ENCODE results near the gene TRAM2. TPM values are rescaled to one million over a fixed set of nuclear protein-coding genes. Genes with fewer than 3 reads are reported as not detected.

Gene TRAM2
- total RNA-seq, 1 experiment from 2014 or later = 21.2 TPM

- Histone ChIP-seq H3K18ac (ENCODE audit: insufficient read length, low read depth, low read length) (no peak overlapping the region), H3K23me2 (ENCODE audit: insufficient read length, low read depth, low read length, poor library complexity, severe bottlenecking) (no peaks in the 10 kb centered on the region), H3K14ac (ENCODE audit: insufficient read depth, low read length) (no peak overlapping the region), H3K79me2 (ENCODE audit: insufficient read depth, low read length) (no peaks in the 10 kb centered on the region), H2BK120ac (ENCODE audit: low read depth, low read length, poor library complexity, severe bottlenecking) (no peak overlapping the region), H2BK15ac (ENCODE audit: low read depth, low read length) (no peak overlapping the region), H2AK5ac (ENCODE audit: insufficient read length, low read length) (no peak overlapping the region), H3K27ac (ENCODE audit: insufficient read length, low read depth, low read length) (no peak overlapping the region), H2BK20ac (ENCODE audit: low read depth, low read length, poor library complexity, severe bottlenecking) (no peak overlapping the region), H3K4me2 (ENCODE audit: insufficient read depth, insufficient read length, low read length) (no peak overlapping the region), H3K4me1 (ENCODE audit: insufficient read depth, low read length) (peaks cover 9% of the 10 kb centered on the region; the same call in 1 of the 2 replicates), H3K56ac (ENCODE audit: insufficient read length, low read depth, low read length) (no peak overlapping the region), H4K20me1 (ENCODE audit: control insufficient read depth, insufficient read depth, insufficient read length) (no peaks in the 10 kb centered on the region), H3K79me1 (ENCODE audit: insufficient read depth, low read depth, low read length, poor library complexity, severe bottlenecking) (no peaks in the 10 kb centered on the region), H3K23ac (ENCODE audit: insufficient read length, low read depth, low read length) (no peak overlapping the region), H2BK12ac (ENCODE audit: insufficient read length, low read depth, low read length) (no peak overlapping the region), H3K9me3 (ENCODE audit: control insufficient read depth, low read depth, low read length) (no peaks in the 10 kb centered on the region), H2AFZ (ENCODE audit: low read length) (no peak overlapping the region), H3K4ac (ENCODE audit: low read depth, low read length) (no peak overlapping the region), H2BK5ac (ENCODE audit: insufficient read length, low read length) (no peak overlapping the region), H4K91ac (ENCODE audit: insufficient read length, low read depth, low read length) (no peak overlapping the region), H4K8ac (replicated peaks; ENCODE audit: insufficient read length, low read depth, low read length) (no peak overlapping the region), H3K9ac (ENCODE audit: extremely low read depth, insufficient read length, low read length) (no peak overlapping the region), H4K5ac (ENCODE audit: insufficient read length, low read depth, low read length) (no peak overlapping the region), H3T11ph (ENCODE audit: low read length) (no peak overlapping the region), H3K27me3 (ENCODE audit: insufficient read depth, low read length) (no peaks in the 10 kb centered on the region)
- Mint-ChIP-seq H3K4me1 (peaks cover 10 to 14% of the 10 kb centered on the region in 2 experiments), H3K9me3 (no peaks in the 10 kb centered on the region), H3K36me3 (ENCODE audit: insufficient read depth in 1 of 3, low read depth in 3 of 3) (peaks cover 4 to 18% (median 5%) of the 10 kb centered on the region in 3 experiments; a peak in 4 of 7 replicates), H3K27me3 (ENCODE audit: low read depth) (no peaks in the 10 kb centered on the region), H3K27ac (no peak overlapping the region), H3K4me3 (no peak overlapping the region)
- TF ChIP-seq CTCF (conservative IDR thresholded peaks at IDR 0.05) = no peak
- no CpG with 5 or more reads among the region's 2 CpGs for WGBS (ENCODE audit: extremely low coverage, insufficient read length, low lambda C conversion rate)
- no peak for DNase-seq
Observed at GRCh38 chr6:52532457-52532856, 44.4 kb downstream of the TRAM2 start.

All from H9 (cell line).